Body of pancreas (tissue), 4 donors: ENCODE data around the gene GTF2IRD1. TPM values are rescaled to one million over a fixed set of nuclear protein-coding genes. Genes with fewer than 3 reads are reported as not detected.

Experiments
- ATAC-seq: fragments of 150-250 bp; one replicate; pipeline ENCODE4 v1.9.1; 2016
- DNase-seq, 4 donors: peaks; one replicate each; pipeline ENCODE4 v3.0.0-alpha.2; 2019
- H3K27ac ChIP-seq, 4 donors: fragments of 200-600 bp; sonication (generic); 1 replicate in 3 of 4; 2 replicates in 1 of 4; pipeline versions ENCODE4 v1.5.1 to v1.6.1; 2016 to 2019; ENCODE audit warnings: mild to moderate bottlenecking in 1 of 4, mixed read lengths in 1 of 4, moderate library complexity in 1 of 4
- H3K27me3 ChIP-seq, 2 donors: fragments of 200-600 bp; sonication (generic); one replicate each; pipeline ENCODE4 v1.6.0; 2016; ENCODE audit warnings: mild to moderate bottlenecking in 1 of 2
- H3K36me3 ChIP-seq, 2 donors: fragments of 200-600 bp; sonication (generic); replicated peaks in 1 of 2; 2 replicates each; pipeline ENCODE4 v1.5.1; 2016; ENCODE audit warnings: low read depth in 2 of 2; ENCODE audit not compliant: insufficient read depth in 1 of 2
- H3K4me1 ChIP-seq: fragments of 200-600 bp; sonication (generic); one replicate; pipeline ENCODE4 v1.6.0; 2016
- H3K4me3 ChIP-seq, 2 donors: fragments of 200-600 bp; sonication (generic); 1 replicate in 1 of 2; 2 replicates in 1 of 2; pipeline ENCODE4 v1.5.1; 2016 to 2019
- H3K9me3 ChIP-seq, 3 donors: fragments of 200-600 bp; sonication (generic); 1 replicate in 2 of 3; 2 replicates in 1 of 3; pipeline ENCODE4 v1.5.1; 2016
- POLR2A ChIP-seq, 3 donors: fragments of 450-650 bp; IDR thresholded peaks; one replicate each; pipeline ENCODE4 v1.6.1; 2016; ENCODE audit warnings: antibody characterized with exemption in 3 of 3, mild to moderate bottlenecking in 2 of 3
- WGBS, 2 donors: methylation state at CpG; one replicate each; pipeline ENCODE4 v1.1.5; 2017; 5-methylcytosine and 5-hydroxymethylcytosine counted together
- intact Hi-C: fragments of 100-400 bp; cut with DNase I; formaldehyde crosslinking; loops from one replicate; pipeline ENCODE4 v1.15.1; 2023
- total RNA-seq, 2 donors: library from RNA; depleted of rRNA; stranded (reverse); fragments of >200 nt; gene quantifications; one replicate each; pipeline ENCODE4 v1.1.0, GENCODE V29; 2016
- TF ChIP-seq, protein P1 (sequence below), 7 experiments: fragments of 450-650 bp in 4 of 7; fragments of 200-600 bp in 3 of 7; sonication (generic) in 3 of 7; IDR thresholded peaks; one replicate each; pipeline ENCODE4 v1.5.1; 2016 to 2019; ENCODE audit warnings: antibody characterized with exemption in 7 of 7

The GTF2IRD1 gene
- total RNA-seq, 2 donors from 2014 or later = 9.2 to 11.2 TPM

DNA sequence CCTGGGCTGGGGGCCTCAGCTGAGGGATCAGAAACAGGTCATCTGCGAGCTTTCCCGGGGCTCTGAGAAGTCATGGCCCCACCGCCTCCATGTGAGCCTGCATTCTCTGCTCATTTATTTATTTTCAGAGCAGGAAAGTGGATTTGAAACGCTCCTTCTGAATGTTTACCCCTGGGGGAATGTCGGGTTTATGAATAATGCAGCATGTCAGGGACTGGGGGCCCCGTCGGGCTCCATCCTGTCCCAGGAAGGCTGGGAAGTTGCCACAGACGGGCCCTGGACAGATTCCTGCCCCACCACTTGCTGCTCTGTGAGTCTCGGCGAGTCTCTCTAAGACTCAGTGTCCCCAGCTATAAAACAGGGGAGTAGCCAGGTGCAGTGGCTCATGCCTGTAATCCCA is 11.9 kb upstream of the GTF2IRD1 start:
- DNase-seq (no peak), ATAC-seq (no peak)
- no peak overlapping the region for H3K27ac ChIP-seq
- H3K4me3 ChIP-seq = no peak overlapping the region
- H3K9me3 ChIP-seq = no peaks in the 10 kb centered on the region
- H3K36me3 ChIP-seq = no peaks in the 10 kb centered on the region
- no peaks in the 10 kb centered on the region for H3K27me3 ChIP-seq
- no peaks in the 10 kb centered on the region for H3K4me1 ChIP-seq
- intact Hi-C loops = loop anchor here (10.0 kb wide), 1 partner anchor 93 kb away; no protein-coding TSS in a partner anchor
- WGBS, 2 donors = 49 to 77% methylated on average over 5 to 10 of the region's 10 CpGs
- TF ChIP-seq, protein P1, sequence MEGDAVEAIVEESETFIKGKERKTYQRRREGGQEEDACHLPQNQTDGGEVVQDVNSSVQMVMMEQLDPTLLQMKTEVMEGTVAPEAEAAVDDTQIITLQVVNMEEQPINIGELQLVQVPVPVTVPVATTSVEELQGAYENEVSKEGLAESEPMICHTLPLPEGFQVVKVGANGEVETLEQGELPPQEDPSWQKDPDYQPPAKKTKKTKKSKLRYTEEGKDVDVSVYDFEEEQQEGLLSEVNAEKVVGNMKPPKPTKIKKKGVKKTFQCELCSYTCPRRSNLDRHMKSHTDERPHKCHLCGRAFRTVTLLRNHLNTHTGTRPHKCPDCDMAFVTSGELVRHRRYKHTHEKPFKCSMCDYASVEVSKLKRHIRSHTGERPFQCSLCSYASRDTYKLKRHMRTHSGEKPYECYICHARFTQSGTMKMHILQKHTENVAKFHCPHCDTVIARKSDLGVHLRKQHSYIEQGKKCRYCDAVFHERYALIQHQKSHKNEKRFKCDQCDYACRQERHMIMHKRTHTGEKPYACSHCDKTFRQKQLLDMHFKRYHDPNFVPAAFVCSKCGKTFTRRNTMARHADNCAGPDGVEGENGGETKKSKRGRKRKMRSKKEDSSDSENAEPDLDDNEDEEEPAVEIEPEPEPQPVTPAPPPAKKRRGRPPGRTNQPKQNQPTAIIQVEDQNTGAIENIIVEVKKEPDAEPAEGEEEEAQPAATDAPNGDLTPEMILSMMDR (IDR thresholded peaks at IDR 0.05) = no peak
- TF ChIP-seq POLR2A (IDR thresholded peaks at IDR 0.05) = no peak

DNA sequence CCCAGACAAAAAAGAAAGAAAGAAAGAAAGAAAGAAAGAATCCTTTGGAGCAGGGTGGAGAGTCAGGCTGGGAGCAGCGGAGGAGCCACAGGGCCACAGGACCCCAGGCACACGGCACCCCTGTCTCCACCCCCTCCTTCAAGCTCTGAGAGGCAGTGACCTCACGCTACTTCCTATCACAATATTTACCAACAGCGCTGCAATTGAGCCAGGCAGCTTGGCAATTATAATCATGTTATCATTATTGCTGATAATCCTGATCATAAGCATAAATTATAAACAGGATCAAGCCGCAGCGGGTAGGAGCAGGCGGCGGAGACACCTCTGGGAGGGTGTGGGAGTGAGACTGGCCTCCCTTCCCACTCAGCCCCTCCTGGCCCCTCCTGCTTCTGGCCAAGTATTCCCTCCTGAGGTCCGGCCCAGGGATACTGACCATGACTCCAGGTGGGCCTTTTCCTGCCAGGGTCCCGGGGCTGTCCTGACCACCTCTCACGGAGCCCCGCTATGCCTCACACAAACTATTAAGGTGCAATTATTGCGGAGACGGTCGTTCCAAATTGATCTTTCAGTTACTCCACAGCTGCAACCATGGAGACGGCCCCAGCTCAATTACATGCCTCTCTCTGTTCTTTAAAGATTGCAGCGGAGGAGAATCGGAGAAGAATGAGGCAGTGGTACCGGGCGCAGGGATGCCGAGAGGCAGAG is 10.0 kb upstream of the GTF2IRD1 start:
- no peaks in the 10 kb centered on the region for H3K27me3 ChIP-seq
- no peaks in the 10 kb centered on the region for H3K36me3 ChIP-seq
- TF ChIP-seq, protein P1 (IDR thresholded peaks at IDR 0.05) = no peak
- TF ChIP-seq POLR2A (IDR thresholded peaks at IDR 0.05) = no peak
- no peaks in the 10 kb centered on the region for H3K4me1 ChIP-seq
- intact Hi-C loops = loop anchor here (10.0 kb wide), 1 partner anchor 91 kb away; no protein-coding TSS in a partner anchor
- 56 to 57% methylated on average over 20 to 21 of the region's 21 CpGs for WGBS, 2 donors
- ATAC-seq (no peak), DNase-seq (no peak)
- no peak overlapping the region for H3K27ac ChIP-seq
- H3K9me3 ChIP-seq = no peaks in the 10 kb centered on the region
- H3K4me3 ChIP-seq = no peak overlapping the region

GRCh38 chr7:74449144-74449543 is 4.6 kb upstream of the GTF2IRD1 start:
- Histone ChIP-seq H3K27ac (no peak overlapping the region), H3K27me3 (no peaks in the 10 kb centered on the region), H3K36me3 (no peaks in the 10 kb centered on the region), H3K4me1 (peaks cover 10% of the 10 kb centered on the region), H3K9me3 (no peaks in the 10 kb centered on the region), H3K4me3 (no peak overlapping the region)
- WGBS, 2 donors = 88 to 91% methylated on average over 4 of the region's 4 CpGs
- TF ChIP-seq POLR2A (IDR thresholded peaks at IDR 0.05) = no peak
- TF ChIP-seq, protein P1 (IDR thresholded peaks at IDR 0.05) = no peak
- no peak for ATAC-seq
- DNase-seq = no peak
- intact Hi-C loops = loop anchor here (10.0 kb wide), 1 partner anchor 86 kb away; no protein-coding TSS in a partner anchor

- H3K4me3 ChIP-seq = no peak overlapping the region
- intact Hi-C loops = loop anchor here (10.0 kb wide), 1 partner anchor 85 kb away; no protein-coding TSS in a partner anchor
- peaks cover 17% of the 10 kb centered on the region for H3K4me1 ChIP-seq
- TF ChIP-seq POLR2A (IDR thresholded peaks at IDR 0.05) = no peak
- TF ChIP-seq, protein P1 (IDR thresholded peaks at IDR 0.05) = peak; percentile 60 to 82 (median 75)
- no peaks in the 10 kb centered on the region for H3K27me3 ChIP-seq
- no peaks in the 10 kb centered on the region for H3K36me3 ChIP-seq
- WGBS, 2 donors = 53% methylated on average over 14 to 15 of the region's 15 CpGs
- no peak for ATAC-seq
- no peaks in the 10 kb centered on the region for H3K9me3 ChIP-seq
- DNase-seq = peak; percentile 61 to 76 (median 69)
- no peak overlapping the region for H3K27ac ChIP-seq
Measured at GRCh38 chr7:74449809-74450397, 3.8 kb upstream of the GTF2IRD1 start.
